Tibial artery (tissue), 4 donors: Measurements from ENCODE around the gene MYBPHL.

Experiments
- DNase-seq, 2 donors: peaks; one replicate each; pipeline ENCODE4 v3.0.0-alpha.2; 2019
- H3K27ac ChIP-seq, 2 donors: fragments of 200-600 bp; sonication (generic) in 1 of 2; 1 replicate in 1 of 2; 2 replicates in 1 of 2; pipeline ENCODE4 v1.5.1; 2018 to 2019; ENCODE audit warnings: mild to moderate bottlenecking in 1 of 2
- H3K27me3 ChIP-seq, 2 donors: fragments of 200-600 bp; sonication (generic) in 1 of 2; one replicate each; pipeline versions ENCODE4 v1.5.1 to v1.6.0; 2016 to 2019
- H3K36me3 ChIP-seq, 3 donors: fragments of 200-600 bp; sonication (generic) in 2 of 3; one replicate each; pipeline ENCODE4 v1.5.1; 2016 to 2019; ENCODE audit warnings: mild to moderate bottlenecking in 2 of 3
- H3K4me1 ChIP-seq, 4 donors: fragments of 200-600 bp; sonication (generic) in 2 of 4; 1 replicate in 3 of 4; 2 replicates in 1 of 4; pipeline ENCODE4 v1.5.1; 2016 to 2019
- H3K4me3 ChIP-seq, 2 donors: fragments of 200-600 bp; sonication (generic) in 1 of 2; 1 replicate in 1 of 2; 2 replicates in 1 of 2; pipeline ENCODE4 v1.5.1; 2018 to 2019; ENCODE audit warnings: mild to moderate bottlenecking in 2 of 2
- H3K9me3 ChIP-seq, 3 donors: fragments of 200-600 bp; sonication (generic) in 1 of 3; one replicate each; pipeline ENCODE4 v1.5.1; 2016 to 2019
- intact Hi-C: fragments of 100-400 bp; cut with DNase I; formaldehyde crosslinking; loops from one replicate; pipeline ENCODE4 v1.15.0; 2023; ENCODE audit warnings: low total_unique reads
- TF ChIP-seq, protein P1 (sequence below), 2 experiments: fragments of 200-600 bp in 1 of 2; fragments of 450-650 bp in 1 of 2; IDR thresholded peaks; one replicate each; pipeline ENCODE4 v1.5.1; 2017 to 2019; ENCODE audit warnings: antibody characterized with exemption in 2 of 2, mild to moderate bottlenecking in 1 of 2, moderate library complexity in 1 of 2

Gene MYBPHL

GRCh38 chr1:109256971-109257681, 49.7 kb downstream of the MYBPHL start:
- TF ChIP-seq, protein P1, sequence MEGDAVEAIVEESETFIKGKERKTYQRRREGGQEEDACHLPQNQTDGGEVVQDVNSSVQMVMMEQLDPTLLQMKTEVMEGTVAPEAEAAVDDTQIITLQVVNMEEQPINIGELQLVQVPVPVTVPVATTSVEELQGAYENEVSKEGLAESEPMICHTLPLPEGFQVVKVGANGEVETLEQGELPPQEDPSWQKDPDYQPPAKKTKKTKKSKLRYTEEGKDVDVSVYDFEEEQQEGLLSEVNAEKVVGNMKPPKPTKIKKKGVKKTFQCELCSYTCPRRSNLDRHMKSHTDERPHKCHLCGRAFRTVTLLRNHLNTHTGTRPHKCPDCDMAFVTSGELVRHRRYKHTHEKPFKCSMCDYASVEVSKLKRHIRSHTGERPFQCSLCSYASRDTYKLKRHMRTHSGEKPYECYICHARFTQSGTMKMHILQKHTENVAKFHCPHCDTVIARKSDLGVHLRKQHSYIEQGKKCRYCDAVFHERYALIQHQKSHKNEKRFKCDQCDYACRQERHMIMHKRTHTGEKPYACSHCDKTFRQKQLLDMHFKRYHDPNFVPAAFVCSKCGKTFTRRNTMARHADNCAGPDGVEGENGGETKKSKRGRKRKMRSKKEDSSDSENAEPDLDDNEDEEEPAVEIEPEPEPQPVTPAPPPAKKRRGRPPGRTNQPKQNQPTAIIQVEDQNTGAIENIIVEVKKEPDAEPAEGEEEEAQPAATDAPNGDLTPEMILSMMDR (IDR thresholded peaks at IDR 0.05): no peak
- Histone ChIP-seq H3K4me3 (no peak overlapping the region), H3K27ac (no peak overlapping the region), H3K36me3 (peaks cover 0 to 26% (median 9%) of the 10 kb centered on the region in 3 donors), H3K4me1 (peaks cover 0 to 30% (median 22%) of the 10 kb centered on the region in 4 donors), H3K27me3 (no peaks in the 10 kb centered on the region), H3K9me3 (no peaks in the 10 kb centered on the region)
- no peak for DNase-seq
- intact Hi-C loops: no loop called here

DNA sequence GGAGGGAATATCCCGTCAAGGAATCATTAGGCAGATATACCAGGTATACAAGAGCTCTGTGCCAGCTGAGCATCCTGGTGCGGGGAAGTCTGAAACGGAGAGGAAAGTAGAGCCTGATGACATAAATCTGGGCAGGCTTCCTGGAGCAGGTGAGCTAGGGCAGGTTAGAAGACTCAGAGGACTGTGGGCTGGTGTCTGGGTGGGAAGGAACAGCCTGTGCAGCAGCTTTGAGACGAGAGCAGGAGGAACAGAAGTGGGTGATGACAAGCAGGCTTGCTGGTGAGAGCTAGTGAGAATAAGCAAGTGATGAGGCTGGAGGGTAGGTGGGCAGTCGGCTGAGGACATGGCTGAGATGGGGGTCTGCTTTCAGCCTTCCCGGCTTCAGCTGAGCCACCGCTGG, 50.7 kb downstream of the MYBPHL start:
- H3K9me3 ChIP-seq: no peaks in the 10 kb centered on the region
- TF ChIP-seq, protein P1 (IDR thresholded peaks at IDR 0.05): no peak
- no peak overlapping the region for H3K4me3 ChIP-seq
- no peak overlapping the region for H3K27ac ChIP-seq
- intact Hi-C loops: no loop called here
- peaks cover 0 to 30% (median 22%) of the 10 kb centered on the region in 4 donors for H3K4me1 ChIP-seq
- H3K36me3 ChIP-seq: peaks cover 0 to 17% (median 9%) of the 10 kb centered on the region in 3 donors
- DNase-seq: no peak
- H3K27me3 ChIP-seq: no peaks in the 10 kb centered on the region

- DNase-seq: no peak
- H3K4me3 ChIP-seq: no peak overlapping the region
- peaks cover 0 to 30% (median 22%) of the 10 kb centered on the region in 4 donors for H3K4me1 ChIP-seq
- peaks cover 0 to 13% (median 9%) of the 10 kb centered on the region in 3 donors for H3K36me3 ChIP-seq
- H3K9me3 ChIP-seq: no peaks in the 10 kb centered on the region
- no peak overlapping the region for H3K27ac ChIP-seq
- TF ChIP-seq, protein P1 (IDR thresholded peaks at IDR 0.05): no peak
- intact Hi-C loops: no loop called here
- H3K27me3 ChIP-seq: no peaks in the 10 kb centered on the region
Observed at GRCh38 chr1:109255678-109256077, 51.1 kb downstream of the MYBPHL start.

GRCh38 chr1:109255097-109255651, 51.6 kb downstream of the MYBPHL start:
- H3K4me3 ChIP-seq: no peak overlapping the region
- intact Hi-C loops: no loop called here
- peaks cover 0 to 34% (median 24%) of the 10 kb centered on the region in 4 donors for H3K4me1 ChIP-seq
- H3K27ac ChIP-seq: no peak overlapping the region
- H3K36me3 ChIP-seq: peaks cover 0 to 13% (median 9%) of the 10 kb centered on the region in 3 donors
- no peak for DNase-seq
- no peaks in the 10 kb centered on the region for H3K27me3 ChIP-seq
- TF ChIP-seq, protein P1 (IDR thresholded peaks at IDR 0.05): no peak
- no peaks in the 10 kb centered on the region for H3K9me3 ChIP-seq

GRCh38 chr1:109254621-109255096, 52.2 kb downstream of the MYBPHL start:
- intact Hi-C loops: no loop called here
- DNase-seq: no peak
- Histone ChIP-seq H3K4me1 (peaks cover 0 to 39% (median 27%) of the 10 kb centered on the region in 4 donors), H3K4me3 (no peak overlapping the region), H3K27ac (peak overlapping the region; percentile 78 to 79), H3K27me3 (no peaks in the 10 kb centered on the region), H3K9me3 (no peaks in the 10 kb centered on the region), H3K36me3 (peaks cover 0 to 13% (median 9%) of the 10 kb centered on the region in 3 donors)
- TF ChIP-seq, protein P1 (IDR thresholded peaks at IDR 0.05): no peak
